GM18505 (cell line): ENCODE data around the gene LRRC9.
A peak's percentile ranks its signal among the peaks of the same experiment; 100 is the strongest.
"Not testable (repeated sequence)": the region's sequence is repeated elsewhere in the genome, so short reads cannot be mapped to it uniquely, and the experiment has no call there.

Experiments
- ATAC-seq: cut with Tn5 transposase; IDR thresholded peaks from one replicate; pipeline ENCODE4 v1.9.1; 2021; ENCODE audit not compliant: unreplicated experiment
- POLR2A ChIP-seq: IDR thresholded peaks from 4 replicates; pipeline ENCODE4 v1.6.1; 2011; ENCODE audit warnings: borderline replicate concordance; ENCODE audit not compliant: insufficient read depth, insufficient read length; ENCODE audit errors: extremely low read depth

Gene LRRC9

DNA sequence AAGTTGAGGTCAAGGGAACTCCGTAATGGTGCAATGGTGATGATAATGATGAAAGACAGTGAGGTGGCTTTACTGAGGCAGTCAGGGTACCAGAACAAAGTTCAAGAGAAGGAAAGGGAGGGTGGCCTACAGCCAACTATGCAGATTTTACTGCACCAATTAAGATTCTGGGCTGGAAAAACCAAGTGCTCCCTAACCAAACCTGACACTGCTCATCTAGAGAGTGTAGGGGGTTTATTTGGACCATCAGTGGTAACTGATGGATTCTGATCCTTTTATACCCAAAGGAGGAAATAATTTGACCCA lies 387 bp downstream of the LRRC9 start:
- ATAC-seq = no peak
- no peak for TF ChIP-seq POLR2A

GRCh38 chr14:59925797-59926196 lies 5.9 kb downstream of the LRRC9 start:
- ATAC-seq = no peak
- TF ChIP-seq POLR2A = no peak

- no peak for ATAC-seq
- TF ChIP-seq POLR2A = no peak
Observed at GRCh38 chr14:59926534-59926933, 6.6 kb downstream of the LRRC9 start.

- ATAC-seq = no peak
- TF ChIP-seq POLR2A = no peak
Observed at GRCh38 chr14:59931237-59931636, 11.3 kb downstream of the LRRC9 start.

DNA sequence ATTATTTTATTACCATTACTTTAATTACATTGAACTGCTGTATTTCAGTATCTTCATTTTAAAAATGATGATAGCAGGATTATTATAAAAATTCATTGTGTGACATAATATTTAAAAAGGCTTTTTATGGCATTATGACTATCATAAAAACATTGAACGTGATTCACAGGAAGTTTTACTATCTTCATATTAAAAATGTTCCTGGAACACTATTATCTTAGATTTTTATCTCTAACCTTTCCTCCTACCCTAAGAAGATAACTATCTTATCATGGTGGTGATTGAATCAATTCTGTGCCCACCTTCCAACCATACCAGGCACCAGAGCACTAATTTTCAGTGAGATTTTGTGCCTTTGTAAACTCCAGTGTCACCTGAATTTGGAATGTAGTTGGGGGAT lies 16.2 kb downstream of the LRRC9 start:
- ATAC-seq = no peak
- TF ChIP-seq POLR2A = no peak

DNA sequence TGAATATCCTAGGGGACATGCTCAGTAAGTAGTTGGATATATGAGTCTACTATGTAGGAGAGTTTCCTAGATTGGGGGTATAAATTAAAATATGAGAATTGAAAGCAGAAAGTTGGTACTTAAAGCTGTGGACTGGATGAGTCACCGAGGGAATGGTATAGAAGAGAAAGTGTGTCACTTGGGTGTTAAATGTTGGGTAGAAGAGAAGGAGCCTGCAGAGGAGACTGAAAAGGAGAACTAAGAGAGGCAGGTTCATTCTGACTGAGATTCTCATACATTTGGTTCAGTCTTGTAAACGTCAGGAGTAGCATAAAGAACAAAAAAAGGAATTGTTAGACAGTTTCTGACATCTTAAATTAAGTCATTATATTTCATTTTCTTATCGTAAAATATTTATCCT lies 19.9 kb downstream of the LRRC9 start:
- no peak for TF ChIP-seq POLR2A
- ATAC-seq = peak; percentile 91

DNA sequence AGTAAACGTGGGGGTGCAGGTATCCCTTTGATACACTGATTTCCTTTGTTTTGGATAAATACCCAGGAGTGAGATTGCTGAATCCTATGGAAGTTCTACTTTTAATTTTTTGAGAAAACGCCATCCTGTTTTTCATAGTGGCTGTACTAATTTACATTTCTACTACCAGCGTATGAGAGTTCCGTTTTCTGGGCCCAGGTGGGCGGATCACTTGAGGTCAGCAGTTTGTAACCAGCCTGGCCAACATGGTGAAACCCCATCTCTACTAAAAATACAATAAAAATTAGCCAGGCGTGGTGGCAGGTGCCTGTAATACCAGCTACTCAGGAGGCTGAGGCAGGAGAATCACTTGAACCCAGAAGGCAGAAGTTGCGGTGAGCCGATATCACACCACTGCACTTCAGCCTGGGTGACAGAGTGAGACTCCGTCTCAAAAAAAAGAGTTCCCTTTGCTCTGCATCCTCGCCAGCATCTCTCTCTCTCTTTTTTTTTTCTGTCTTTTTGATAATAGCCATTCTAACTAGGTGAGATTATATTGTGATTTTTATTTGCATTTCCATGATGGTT lies 22.4 kb downstream of the LRRC9 start:
- not testable (repeated sequence) for ATAC-seq

DNA sequence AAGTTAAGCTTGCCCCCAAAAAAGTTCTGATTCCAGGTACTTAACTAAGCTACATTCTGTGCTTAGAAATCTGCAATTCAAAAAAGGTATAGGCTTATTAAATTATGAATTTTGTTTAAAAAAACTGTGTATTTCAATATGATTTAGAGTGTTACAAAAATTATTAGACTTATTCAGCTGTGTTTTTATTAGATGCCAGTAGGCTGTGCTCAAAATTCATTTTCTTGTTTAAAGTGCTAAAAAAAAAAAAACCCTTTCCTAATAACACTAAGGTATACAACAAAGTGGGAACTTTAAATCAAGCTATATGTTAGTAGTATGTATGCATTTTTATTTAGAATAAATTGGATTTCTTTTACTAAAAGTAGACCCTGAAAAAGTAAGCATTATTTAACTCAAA lies 25.0 kb downstream of the LRRC9 start:
- TF ChIP-seq POLR2A = no peak
- ATAC-seq = no peak

DNA sequence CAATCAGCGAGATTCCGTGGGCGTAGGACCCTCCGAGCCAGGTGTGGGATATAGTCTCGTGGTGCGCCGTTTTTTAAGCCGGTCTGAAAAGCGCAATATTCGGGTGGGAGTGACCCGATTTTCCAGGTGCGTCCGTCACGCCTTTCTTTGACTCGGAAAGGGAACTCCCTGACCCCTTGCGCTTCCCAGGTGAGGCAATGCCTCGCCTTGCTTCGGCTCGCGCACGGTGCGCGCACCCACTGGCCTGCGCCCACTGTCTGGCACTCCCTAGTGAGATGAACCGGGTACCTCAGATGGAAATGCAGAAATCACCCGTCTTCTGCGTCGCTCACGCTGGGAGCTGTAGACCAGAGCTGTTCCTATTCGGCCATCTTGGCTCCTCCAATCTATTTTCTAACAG lies 32.2 kb downstream of the LRRC9 start:
- ATAC-seq = not testable (repeated sequence)

GRCh38 chr14:59957890-59958289 lies 37.9 kb downstream of the LRRC9 start:
- ATAC-seq = not testable (repeated sequence)

DNA sequence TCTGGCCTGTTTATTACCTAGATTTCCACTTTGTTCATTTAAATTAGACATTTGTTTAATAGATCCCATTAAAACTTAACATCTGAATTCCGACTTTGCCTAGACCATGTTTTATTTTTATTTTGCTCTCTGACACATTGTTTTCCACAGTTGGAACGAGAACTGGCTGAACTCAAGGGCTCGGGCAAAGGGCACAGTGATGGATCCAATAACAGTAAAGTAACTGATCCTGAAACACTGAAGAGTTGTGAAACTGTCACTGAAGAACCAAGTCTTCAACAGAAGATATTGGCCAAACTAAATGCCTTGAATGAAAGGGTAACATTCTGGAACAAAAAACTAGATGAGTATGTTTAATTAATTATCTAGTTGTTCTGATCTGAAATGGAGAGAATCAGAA lies 39.7 kb downstream of the LRRC9 start:
- no peak for TF ChIP-seq POLR2A
- no peak for ATAC-seq

- ATAC-seq = peak; percentile 52
- no peak for TF ChIP-seq POLR2A
Observed at GRCh38 chr14:59961518-59962062, 41.6 kb downstream of the LRRC9 start.

- TF ChIP-seq POLR2A = no peak
- peak; percentile 11 for ATAC-seq
Observed at GRCh38 chr14:59964251-59965007, 44.5 kb downstream of the LRRC9 start.

DNA sequence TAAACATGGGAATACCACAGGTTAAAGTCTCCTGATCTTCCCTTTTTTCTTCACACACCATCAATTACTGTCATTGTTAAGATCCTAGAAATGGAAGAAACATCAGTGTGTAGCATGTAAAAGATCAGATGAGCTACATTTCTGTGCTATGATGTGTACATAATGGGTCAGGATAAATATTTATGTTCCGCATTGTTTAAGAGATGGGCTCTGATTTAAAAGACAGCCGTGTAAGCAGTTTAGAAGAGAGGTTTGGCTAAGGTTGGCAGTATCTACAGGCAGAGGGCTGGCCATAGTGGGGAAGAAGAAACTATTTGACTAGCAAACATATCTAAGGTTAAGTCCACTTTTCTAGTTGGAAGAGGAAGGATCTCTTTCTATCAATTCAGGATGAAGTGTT lies 49.4 kb downstream of the LRRC9 start:
- no peak for ATAC-seq
- TF ChIP-seq POLR2A = no peak

- no peak for TF ChIP-seq POLR2A
- ATAC-seq = no peak
Observed at GRCh38 chr14:59981564-59981963, 61.6 kb downstream of the LRRC9 start.

DNA sequence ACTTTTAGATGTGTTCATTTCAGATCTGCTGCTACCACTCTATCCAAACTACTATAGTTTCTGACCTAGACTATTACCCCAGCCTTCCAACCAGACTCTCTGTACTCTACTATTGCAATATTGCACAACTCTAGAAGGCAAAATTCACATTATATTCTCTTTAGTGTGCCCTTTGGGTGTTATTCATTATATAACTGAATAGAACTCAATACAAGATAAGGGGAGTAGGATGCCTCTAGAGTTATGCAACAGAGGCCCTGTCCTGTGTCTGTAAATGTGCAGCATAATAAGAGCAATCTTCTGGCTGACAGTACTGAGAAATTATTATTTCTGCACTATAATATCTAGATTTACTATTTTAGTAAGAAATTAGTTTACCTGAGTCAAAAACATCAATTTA lies 63.1 kb downstream of the LRRC9 start:
- TF ChIP-seq POLR2A = no peak
- ATAC-seq = no peak
